Gastroesophageal sphincter (tissue), 3 donors: Measurements from ENCODE around the gene EFCAB5.

Experiments used
- CTCF ChIP-seq, 4 experiments: fragments of 200-600 bp in 2 of 4; fragments of 450-650 bp in 2 of 4; sonication (generic) in 1 of 4; IDR thresholded peaks; one replicate each; pipeline ENCODE4 v1.5.1; 2017 to 2019; ENCODE audit warnings: antibody characterized with exemption in 4 of 4, mild to moderate bottlenecking in 2 of 4, moderate library complexity in 2 of 4
- EP300 ChIP-seq: sonication (generic); formaldehyde crosslinking; IDR thresholded peaks from one replicate; pipeline ENCODE4 v1.6.1; 2017; ENCODE audit warnings: antibody characterized with exemption, mild to moderate bottlenecking
- POLR2A ChIP-seq, 2 donors: fragments of 450-650 bp; IDR thresholded peaks; one replicate each; pipeline ENCODE4 v1.6.1; 2017; ENCODE audit warnings: antibody characterized with exemption in 2 of 2, mild to moderate bottlenecking in 2 of 2, moderate library complexity in 1 of 2
- POLR2AphosphoS5 ChIP-seq: sonication (generic); formaldehyde crosslinking; IDR thresholded peaks from one replicate; pipeline ENCODE4 v1.6.1; 2017; ENCODE audit warnings: antibody characterized with exemption

GRCh38 chr17:29968271-29968670 lies 26.8 kb downstream of the EFCAB5 start:
- TF ChIP-seq POLR2AphosphoS5 (no peak), CTCF (IDR thresholded peaks at IDR 0.05) (no peak), POLR2A (IDR thresholded peaks at IDR 0.05) (no peak), EP300 (no peak)
